ENCODE results near the gene TMA7B. TPM values are rescaled to one million over a fixed set of nuclear protein-coding genes. Genes with fewer than 3 reads are reported as not detected.
A peak's percentile ranks its signal among the peaks of the same experiment; 100 is the strongest.

The TMA7B gene
- total and polyA plus RNA-seq, 7 donors: 0.41 TPM; not detected in 6

DNA sequence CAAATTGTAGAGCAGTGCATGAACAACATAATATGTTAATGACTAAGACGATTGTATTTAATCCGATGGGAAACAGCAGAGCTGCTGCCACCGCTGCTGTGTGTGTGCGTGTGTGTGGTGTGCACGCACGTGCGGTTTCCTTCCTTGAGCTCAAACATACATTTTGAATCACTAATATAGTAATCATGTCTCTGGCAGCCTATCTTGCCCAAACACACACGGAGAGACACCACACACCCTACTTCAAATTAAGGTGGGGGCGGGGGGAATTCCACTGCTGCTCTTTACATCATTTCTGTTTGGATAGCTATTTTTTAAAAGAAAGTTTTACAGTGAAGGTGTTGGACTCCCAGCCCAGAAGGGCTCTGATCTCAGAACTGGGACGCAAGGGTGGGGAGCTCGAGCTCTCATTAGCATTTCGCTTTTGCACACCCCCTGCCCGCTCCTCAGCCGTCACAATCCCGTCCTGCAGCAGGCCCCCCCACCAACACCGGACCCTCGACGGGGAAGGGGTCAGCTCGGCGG is 33.9 kb downstream of the TMA7B start:
- no peak overlapping the region for H3K27ac ChIP-seq
- H3K4me3 ChIP-seq: no peak overlapping the region
- intact Hi-C loops (cut with DNase I): no loop called here
- H3K36me3 ChIP-seq: no peaks in the 10 kb centered on the region
- H3K9me3 ChIP-seq: no peaks in the 10 kb centered on the region
- peaks cover 16 to 53% (median 47%) of the 10 kb centered on the region in 3 donors for H3K27me3 ChIP-seq
- peaks cover 0 to 18% (median 8%) of the 10 kb centered on the region in 4 donors for H3K4me1 ChIP-seq
- no peak for TF ChIP-seq POLR2AphosphoS5 (IDR thresholded peaks at IDR 0.05)
- no peak for TF ChIP-seq EP300 (IDR thresholded peaks at IDR 0.05)
- TF ChIP-seq, protein P1, sequence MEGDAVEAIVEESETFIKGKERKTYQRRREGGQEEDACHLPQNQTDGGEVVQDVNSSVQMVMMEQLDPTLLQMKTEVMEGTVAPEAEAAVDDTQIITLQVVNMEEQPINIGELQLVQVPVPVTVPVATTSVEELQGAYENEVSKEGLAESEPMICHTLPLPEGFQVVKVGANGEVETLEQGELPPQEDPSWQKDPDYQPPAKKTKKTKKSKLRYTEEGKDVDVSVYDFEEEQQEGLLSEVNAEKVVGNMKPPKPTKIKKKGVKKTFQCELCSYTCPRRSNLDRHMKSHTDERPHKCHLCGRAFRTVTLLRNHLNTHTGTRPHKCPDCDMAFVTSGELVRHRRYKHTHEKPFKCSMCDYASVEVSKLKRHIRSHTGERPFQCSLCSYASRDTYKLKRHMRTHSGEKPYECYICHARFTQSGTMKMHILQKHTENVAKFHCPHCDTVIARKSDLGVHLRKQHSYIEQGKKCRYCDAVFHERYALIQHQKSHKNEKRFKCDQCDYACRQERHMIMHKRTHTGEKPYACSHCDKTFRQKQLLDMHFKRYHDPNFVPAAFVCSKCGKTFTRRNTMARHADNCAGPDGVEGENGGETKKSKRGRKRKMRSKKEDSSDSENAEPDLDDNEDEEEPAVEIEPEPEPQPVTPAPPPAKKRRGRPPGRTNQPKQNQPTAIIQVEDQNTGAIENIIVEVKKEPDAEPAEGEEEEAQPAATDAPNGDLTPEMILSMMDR (IDR thresholded peaks at IDR 0.05): no peak
- TF ChIP-seq POLR2A (IDR thresholded peaks at IDR 0.05): no peak
- 27 to 30% methylated on average over 20 of the region's 20 CpGs for WGBS, 2 donors
- no peak for DNase-seq

DNA sequence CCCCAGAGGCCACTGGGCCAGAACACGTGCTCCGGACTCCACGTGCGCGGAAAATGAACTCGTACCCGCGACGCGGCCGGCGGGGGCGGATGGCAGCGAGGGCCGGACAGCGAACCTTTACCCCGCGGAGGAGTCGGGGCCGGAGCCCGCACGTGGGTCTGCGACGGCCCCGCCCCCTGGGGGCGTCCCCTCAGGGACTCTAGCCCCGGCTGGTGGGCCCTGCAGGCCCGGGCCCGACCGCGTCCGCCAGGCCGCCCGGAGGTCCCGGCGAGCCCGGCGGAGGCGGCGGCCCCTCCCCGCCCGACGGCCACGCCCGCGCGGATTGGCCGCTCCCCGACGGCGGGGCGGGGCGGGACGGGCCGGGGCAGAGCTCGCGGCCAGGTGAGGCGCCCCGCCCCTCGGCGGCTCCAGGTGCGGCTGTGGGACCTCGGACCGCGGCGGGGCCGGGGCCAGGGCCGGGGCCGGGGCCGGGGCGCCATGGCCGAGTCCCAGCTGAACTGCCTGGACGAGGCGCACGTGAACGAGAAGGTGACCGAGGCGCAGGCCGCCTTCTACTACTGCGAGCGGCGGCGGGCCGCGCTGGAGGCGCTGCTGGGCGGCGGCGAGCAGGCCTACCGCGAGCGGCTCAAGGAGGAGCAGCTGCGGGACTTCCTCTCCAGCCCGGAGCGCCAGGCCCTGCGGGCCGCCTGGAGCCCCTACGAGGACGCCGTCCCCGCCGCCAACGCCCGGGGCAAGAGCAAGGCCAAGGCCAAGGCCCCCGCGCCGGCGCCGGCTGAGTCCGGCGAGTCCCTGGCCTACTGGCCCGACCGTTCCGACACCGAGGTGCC is 34.6 kb downstream of the TMA7B start, which contains the start of gene FAM83F:
TSS of gene FAM83F (plus strand) at position 389 of the 827 bp plus-strand sequence. CDS start at position 478, 89 bp downstream.
- H3K4me3 ChIP-seq: peak within 1 kb of the TSS in 3 of 4 donors; percentile 20 to 27 (median 23)
- no peaks in the 10 kb centered on the region for H3K9me3 ChIP-seq
- H3K36me3 ChIP-seq: no peaks in the 10 kb centered on the region
- DNase-seq: no peak
- intact Hi-C loops (cut with DNase I): no loop called here
- peak within 1 kb of the TSS in 3 of 4 donors; percentile 31 to 49 (median 48) for H3K27ac ChIP-seq
- H3K4me1 ChIP-seq: peaks cover 0 to 18% (median 8%) of the 10 kb centered on the region in 4 donors
- TF ChIP-seq EP300 (IDR thresholded peaks at IDR 0.05) (no peak), POLR2A (IDR thresholded peaks at IDR 0.05) (no peak), POLR2AphosphoS5 (IDR thresholded peaks at IDR 0.05) (no peak)
- TF ChIP-seq, protein P1 (IDR thresholded peaks at IDR 0.05): no peak
- H3K27me3 ChIP-seq: peaks cover 16 to 53% (median 47%) of the 10 kb centered on the region in 3 donors
- WGBS, 2 donors: 3 to 5% methylated on average over 115 of the region's 115 CpGs

DNA sequence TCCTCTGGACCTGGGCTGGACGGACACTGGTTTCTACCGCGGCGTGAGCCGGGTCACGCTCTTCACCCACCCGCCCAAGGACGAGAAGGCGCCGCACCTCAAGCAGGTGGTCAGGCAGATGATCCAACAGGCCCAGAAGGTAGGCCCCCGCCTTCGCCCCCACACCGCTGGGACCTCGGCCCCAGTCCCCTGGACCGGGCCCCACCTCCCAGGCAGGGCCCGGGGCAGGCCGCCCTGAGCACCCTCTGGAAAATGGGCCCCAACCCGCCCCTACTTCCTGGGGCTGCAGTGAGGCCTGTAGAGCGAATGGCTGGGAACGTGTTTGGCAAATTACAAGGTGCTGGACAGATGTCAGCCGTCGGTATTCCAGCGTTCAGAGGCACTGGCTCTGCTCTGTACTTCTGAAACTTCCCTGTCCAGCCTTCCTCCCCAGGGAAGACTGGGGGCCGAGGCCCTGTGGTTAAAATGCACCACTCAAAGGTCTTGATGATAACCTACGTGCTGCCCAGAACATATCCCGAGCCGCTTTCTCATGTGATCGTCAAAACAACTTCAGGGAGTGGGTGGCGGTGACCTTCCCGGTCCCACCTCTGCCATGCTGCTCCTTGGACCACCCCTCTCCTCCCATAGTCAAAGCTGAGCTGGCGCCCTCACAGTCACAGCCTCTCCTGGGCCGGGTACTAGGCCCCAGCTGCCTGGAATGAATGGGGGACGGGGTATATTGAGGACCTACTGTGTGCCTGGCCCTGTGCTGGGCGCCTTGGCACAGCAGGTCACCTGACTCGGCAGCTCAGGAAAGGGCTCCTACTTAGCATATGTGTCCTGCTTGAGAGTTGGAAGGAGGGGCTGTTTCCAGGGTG is 35.4 kb downstream of the TMA7B start:
- Histone ChIP-seq H3K4me1 (peaks cover 0 to 18% (median 8%) of the 10 kb centered on the region in 4 donors), H3K27me3 (peaks cover 16 to 53% (median 47%) of the 10 kb centered on the region in 3 donors), H3K9me3 (no peaks in the 10 kb centered on the region), H3K27ac (peak overlapping the region in 3 of 4 donors; percentile 31 to 49 (median 48)), H3K36me3 (no peaks in the 10 kb centered on the region), H3K4me3 (peak overlapping the region in 2 of 4 donors; percentile 23 to 27)
- intact Hi-C loops (cut with DNase I): no loop called here
- TF ChIP-seq, protein P1 (IDR thresholded peaks at IDR 0.05): no peak
- no peak for TF ChIP-seq POLR2A (IDR thresholded peaks at IDR 0.05)
- no peak for TF ChIP-seq EP300 (IDR thresholded peaks at IDR 0.05)
- TF ChIP-seq POLR2AphosphoS5 (IDR thresholded peaks at IDR 0.05): no peak
- whole genome bisulfite sequencing, 2 donors: 15 to 57% methylated on average over 35 of the region's 35 CpGs
- DNase-seq: no peak

DNA sequence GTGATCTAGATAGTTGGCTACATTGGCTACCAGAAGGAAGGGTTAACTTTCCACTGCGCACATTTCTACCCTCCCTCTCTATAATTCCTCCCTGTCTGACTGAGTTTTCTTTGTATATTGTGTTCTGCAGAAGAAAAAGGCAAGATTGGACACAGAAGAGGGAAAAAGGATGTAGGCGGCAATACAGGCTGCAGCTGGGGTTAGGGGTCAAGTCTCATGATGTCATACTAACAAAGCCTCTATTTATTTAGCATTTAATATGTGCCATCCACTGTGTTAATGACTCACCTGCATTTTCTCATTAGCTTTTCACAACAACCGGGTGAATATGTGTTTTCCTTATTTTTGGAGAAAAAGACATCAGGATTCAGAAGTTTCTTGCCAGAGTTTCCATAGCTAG is 36.5 kb downstream of the TMA7B start:
- Histone ChIP-seq H3K4me1 (peaks cover 0 to 18% (median 8%) of the 10 kb centered on the region in 4 donors), H3K4me3 (no peak overlapping the region), H3K36me3 (no peaks in the 10 kb centered on the region), H3K27ac (peak overlapping the region in 3 of 4 donors; percentile 46 to 51 (median 49)), H3K27me3 (peaks cover 16 to 53% (median 47%) of the 10 kb centered on the region in 3 donors), H3K9me3 (no peaks in the 10 kb centered on the region)
- no peak for TF ChIP-seq EP300 (IDR thresholded peaks at IDR 0.05)
- no peak for TF ChIP-seq POLR2A (IDR thresholded peaks at IDR 0.05)
- TF ChIP-seq, protein P1 (IDR thresholded peaks at IDR 0.05): no peak
- no peak for TF ChIP-seq POLR2AphosphoS5 (IDR thresholded peaks at IDR 0.05)
- WGBS, 2 donors: 32 to 78% methylated on average over 3 of the region's 3 CpGs
- no peak for DNase-seq
- intact Hi-C loops (cut with DNase I): no loop called here
